Calu3 (cell line): ENCODE results near the gene HIPK1. TPM values are rescaled to one million over a fixed set of nuclear protein-coding genes. Genes with fewer than 3 reads are reported as not detected.

Experiments used
- BruUV-seq: library from RNA; stranded (reverse); fragments of 400-500 nt; replicated peaks from 2 replicates; lab custom pipeline; 2021; lab: Mats Ljungman, UMichigan
- CTCF ChIA-PET: fragments of 300-600 bp; sonication (Branson Sonifier 250); formaldehyde crosslinking; loops from one replicate; lab custom pipeline; 2022; ENCODE audit warnings: antibody characterized with exemption; lab: Charles Lee
- DNase-seq: peaks from one replicate; pipeline ENCODE4 v3.0.0; 2022
- H3K27ac Mint-ChIP-seq: one replicate; pipeline ENCODE4 v1.8.0; 2022; ENCODE audit warnings: mixed read lengths; ENCODE audit not compliant: unreplicated experiment
- H3K27me3 Mint-ChIP-seq: one replicate; pipeline ENCODE4 v1.8.0; 2022; ENCODE audit warnings: mixed read lengths; ENCODE audit not compliant: unreplicated experiment
- H3K36me3 Mint-ChIP-seq: one replicate; pipeline ENCODE4 v1.8.0; 2022; ENCODE audit warnings: mild to moderate bottlenecking, moderate library complexity, mixed read lengths; ENCODE audit not compliant: insufficient read depth, unreplicated experiment
- H3K4me1 Mint-ChIP-seq: one replicate; pipeline ENCODE4 v1.8.0; 2022; ENCODE audit warnings: mild to moderate bottlenecking, low read depth, mixed read lengths; ENCODE audit not compliant: unreplicated experiment
- H3K4me3 Mint-ChIP-seq: one replicate; pipeline ENCODE4 v1.8.0; 2022; ENCODE audit warnings: mild to moderate bottlenecking, low read depth, moderate library complexity, mixed read lengths; ENCODE audit not compliant: unreplicated experiment
- H3K9me3 Mint-ChIP-seq: one replicate; pipeline ENCODE4 v1.8.0; 2022; ENCODE audit warnings: low read depth, mixed read lengths; ENCODE audit not compliant: unreplicated experiment
- CTCF ChIP-seq: fragments of 200-600 bp; IDR thresholded peaks from one replicate; pipeline ENCODE4 v1.8.0; 2022; ENCODE audit warnings: antibody characterized with exemption; ENCODE audit not compliant: unreplicated experiment
- intact Hi-C: fragments of 100-400 bp; cut with micrococcal nuclease; formaldehyde crosslinking; loops from one replicate; pipeline ENCODE4 v1.10.0; 2022; ENCODE audit not compliant: unreplicated experiment
- total RNA-seq: library from RNA; stranded (reverse); gene quantifications from 2 replicates; pipeline ENCODE4 v1.2.3, GENCODE V29; 2022

The HIPK1 gene
- total RNA-seq, 1 experiment from 2014 or later: 42.7 TPM

DNA sequence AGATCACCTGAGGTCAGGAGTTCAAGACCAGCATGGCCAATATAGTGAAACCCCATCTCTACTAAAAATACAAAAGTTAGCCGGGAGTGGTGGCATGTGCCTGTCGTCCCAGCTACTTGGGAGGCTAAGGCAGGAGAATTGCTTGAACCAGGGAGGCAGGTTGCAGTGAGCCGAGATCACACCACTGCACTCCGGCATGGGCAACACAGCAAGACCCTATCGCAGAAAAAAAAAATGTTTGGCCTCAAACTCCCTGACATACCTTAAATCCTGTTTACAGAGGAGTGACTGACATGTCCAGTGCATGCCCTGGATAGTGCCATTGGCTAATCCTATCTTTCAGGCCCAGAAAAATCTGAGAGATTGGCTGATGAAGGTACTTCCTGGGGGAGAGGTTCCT lies 12.2 kb upstream of the HIPK1 start:
- no peaks in the 10 kb centered on the region for H3K4me1 Mint-ChIP-seq
- no peak for TF ChIP-seq CTCF
- no peaks in the 10 kb centered on the region for H3K27me3 Mint-ChIP-seq
- no peak overlapping the region for H3K27ac Mint-ChIP-seq
- no peak overlapping the region for H3K4me3 Mint-ChIP-seq
- intact Hi-C loops: no loop called here
- DNase-seq: no peak
- CTCF ChIA-PET: interaction anchor here (0.7 kb wide), 1 partner anchor 726 kb away, joined by 4 read pairs; no protein-coding TSS in a partner anchor
- no TSS peak for BruUV-seq
- no peaks in the 10 kb centered on the region for H3K36me3 Mint-ChIP-seq
- no peaks in the 10 kb centered on the region for H3K9me3 Mint-ChIP-seq

DNA sequence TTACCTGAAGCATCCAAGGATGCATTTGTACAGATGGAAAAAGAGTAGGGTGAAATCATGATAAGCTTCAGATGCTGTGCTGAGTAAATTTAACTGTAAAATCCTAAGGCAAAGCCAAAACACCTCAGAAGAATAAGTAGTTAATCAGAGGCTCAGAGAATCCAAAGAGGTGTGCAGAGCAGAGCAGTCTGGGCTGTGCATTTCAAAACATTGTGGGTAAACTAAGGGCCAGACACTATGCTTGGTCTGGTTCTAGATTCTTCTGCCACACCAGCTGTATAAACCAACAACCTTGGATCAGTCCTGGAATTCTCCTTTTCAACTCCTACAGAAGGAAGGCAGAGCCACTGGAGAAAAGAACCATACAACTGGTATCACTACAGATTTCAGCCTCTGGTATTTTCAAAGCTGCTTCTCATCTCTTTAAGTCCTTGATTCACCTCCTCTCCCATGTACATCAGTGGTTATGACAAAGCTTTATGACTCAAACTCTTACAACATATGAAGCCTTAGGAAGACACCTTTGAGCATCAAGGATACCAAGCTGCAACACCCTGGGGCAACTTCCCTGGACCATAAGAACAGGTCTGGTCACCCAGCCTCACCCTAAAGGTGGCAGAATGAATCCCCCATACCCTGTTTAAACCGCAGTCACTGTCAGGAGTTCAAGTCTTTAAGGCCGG lies 11.6 kb upstream of the HIPK1 start:
- TF ChIP-seq CTCF: no peak
- Mint-ChIP-seq H3K4me1 (no peaks in the 10 kb centered on the region), H3K27ac (no peak overlapping the region), H3K9me3 (no peaks in the 10 kb centered on the region), H3K36me3 (no peaks in the 10 kb centered on the region), H3K4me3 (no peak overlapping the region), H3K27me3 (no peaks in the 10 kb centered on the region)
- BruUV-seq: no TSS peak
- intact Hi-C loops: no loop called here
- no peak for DNase-seq
- CTCF ChIA-PET: interaction anchor here (0.7 kb wide), 1 partner anchor 9 kb away, joined by 3 read pairs; no protein-coding TSS in a partner anchor

DNA sequence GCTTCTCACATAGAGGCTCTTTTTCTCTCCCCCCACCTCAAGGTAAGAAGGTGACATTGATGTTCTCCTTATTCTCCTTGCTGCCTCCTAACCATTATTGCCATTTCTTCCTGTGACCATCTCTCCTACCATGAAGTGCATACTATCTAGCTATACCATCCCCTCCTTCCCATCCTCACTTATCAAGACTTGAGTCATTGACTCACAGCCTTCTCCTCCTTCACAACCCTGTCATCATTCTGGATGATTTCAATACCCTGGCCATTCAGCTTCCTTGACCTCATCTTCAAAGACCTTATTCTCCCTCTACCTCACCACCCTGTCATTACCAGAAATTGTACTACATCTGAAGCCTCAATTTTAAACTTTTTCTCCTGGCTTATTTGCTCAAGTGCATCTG lies 10.9 kb upstream of the HIPK1 start:
- Mint-ChIP-seq H3K27me3 (no peaks in the 10 kb centered on the region), H3K27ac (no peak overlapping the region), H3K36me3 (no peaks in the 10 kb centered on the region), H3K4me3 (no peak overlapping the region), H3K4me1 (no peaks in the 10 kb centered on the region), H3K9me3 (no peaks in the 10 kb centered on the region)
- BruUV-seq: no TSS peak
- DNase-seq: no peak
- no peak for TF ChIP-seq CTCF
- CTCF ChIA-PET: no interaction called here
- intact Hi-C loops: no loop called here

- no peaks in the 10 kb centered on the region for H3K9me3 Mint-ChIP-seq
- H3K36me3 Mint-ChIP-seq: no peaks in the 10 kb centered on the region
- H3K27ac Mint-ChIP-seq: no peak overlapping the region
- no TSS peak for BruUV-seq
- no peak overlapping the region for H3K4me3 Mint-ChIP-seq
- no peaks in the 10 kb centered on the region for H3K27me3 Mint-ChIP-seq
- CTCF ChIA-PET: no interaction called here
- no peak for TF ChIP-seq CTCF
- intact Hi-C loops: no loop called here
- peaks cover 8% of the 10 kb centered on the region for H3K4me1 Mint-ChIP-seq
- no peak for DNase-seq
Observed at GRCh38 chr1:113922957-113923356, 6.2 kb upstream of the HIPK1 start.
